Dermis blood vessel endothelial cell (primary cell): Measurements from ENCODE around the gene PPOX. TPM values are rescaled to one million over a fixed set of nuclear protein-coding genes. Genes with fewer than 3 reads are reported as not detected.
A peak's percentile ranks its signal among the peaks of the same experiment; 100 is the strongest.

Experiments
- DNase-seq: peaks from one replicate; pipeline ENCODE4 v3.0.0; 2010
- total RNA-seq: library from RNA; depleted of rRNA; stranded (reverse); fragments of >200 nt; gene quantifications from 2 replicates; pipeline ENCODE4 v1.2.3, GENCODE V29; 2014

The PPOX gene
- 14.9 and 18.0 TPM in 2 replicates for total RNA-seq

DNA sequence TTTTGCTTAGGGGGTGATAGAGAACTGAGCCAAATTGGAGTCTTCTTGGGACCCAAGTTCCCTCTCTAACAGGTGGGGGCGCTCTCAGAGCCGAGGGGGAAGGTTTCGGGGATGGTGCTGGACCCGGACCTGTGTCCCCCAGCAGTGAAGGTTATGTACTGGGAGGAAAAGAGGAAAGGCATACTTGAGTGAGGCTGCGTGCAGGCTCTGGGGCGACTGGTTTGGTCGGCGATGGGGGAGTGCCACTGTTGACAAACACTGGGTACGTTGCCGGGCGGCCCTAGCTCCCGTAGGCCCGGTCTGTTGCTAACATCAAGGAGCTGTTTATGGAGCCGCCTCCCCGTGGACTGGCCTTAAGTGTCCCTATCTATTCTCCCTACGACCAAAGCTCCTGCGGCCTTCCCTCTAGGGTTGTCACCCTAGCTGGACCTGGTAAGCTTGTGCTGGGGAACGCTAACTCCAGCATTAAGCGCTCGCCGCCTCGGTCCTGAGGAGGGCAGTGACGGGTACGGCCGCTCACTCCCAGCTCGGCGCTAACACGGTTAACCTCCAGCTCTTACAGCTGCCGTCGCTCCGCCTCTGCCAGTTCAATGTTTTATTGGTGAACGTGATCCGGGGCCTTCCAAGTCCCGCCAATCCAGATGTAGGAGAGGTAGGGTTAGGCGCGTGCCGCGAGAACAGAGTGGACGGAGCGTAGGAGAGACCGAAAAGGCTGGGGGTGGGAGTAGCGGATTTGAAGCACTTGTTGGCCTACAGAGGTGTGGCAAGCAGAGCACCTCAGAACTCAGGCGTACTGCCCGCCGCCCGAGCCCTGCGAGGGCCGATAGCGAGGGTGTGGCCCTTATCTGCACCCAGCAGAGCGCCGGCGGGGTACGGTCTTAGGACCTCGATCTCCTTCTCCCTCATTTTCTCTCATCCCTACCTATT is at the start of gene PPOX:
PPOX (plus strand) TSS at position 685 of the 927 bp plus-strand sequence. CDS start 422 bp downstream, outside the sequence.
- peak; percentile 99 for DNase-seq

DNA sequence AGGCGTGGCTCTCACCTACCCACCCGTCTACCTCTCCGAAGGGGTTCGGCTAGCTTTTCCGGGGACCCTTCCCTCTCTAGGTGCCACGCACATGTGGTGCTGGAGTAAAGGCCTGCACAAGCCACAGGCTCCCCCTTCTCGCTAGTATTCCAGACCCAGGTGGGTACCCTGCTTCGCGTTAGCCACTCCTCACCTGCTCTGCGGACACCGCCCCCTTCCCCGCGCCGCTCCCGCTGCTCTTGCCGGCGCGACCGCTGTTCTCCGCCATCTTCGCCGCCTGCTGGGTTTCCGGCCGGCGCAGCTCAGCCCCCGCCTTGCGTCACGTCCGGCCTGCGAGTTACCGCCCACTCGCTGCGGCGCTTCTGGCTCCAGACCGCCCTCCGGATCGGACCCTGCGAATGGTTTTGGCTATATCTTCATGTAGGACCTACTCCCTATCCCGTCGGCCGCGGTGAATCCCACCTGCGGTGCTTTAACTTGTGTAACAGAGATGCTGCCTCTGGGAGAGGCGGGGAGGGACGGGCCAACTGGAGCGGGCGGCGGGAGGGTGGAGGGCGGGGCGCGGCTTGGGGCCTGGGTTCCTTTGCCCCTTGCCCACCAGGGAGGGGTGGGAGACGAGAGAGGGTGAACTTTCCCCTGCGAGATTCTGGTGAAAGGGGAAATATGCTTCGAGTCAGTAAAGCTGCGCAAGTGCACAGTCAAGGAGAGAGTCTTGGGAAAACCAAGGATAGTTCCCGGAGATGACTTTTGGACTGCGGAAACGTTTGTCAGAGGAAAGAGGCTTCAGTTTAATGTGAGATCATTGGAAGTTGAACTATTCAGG is 48.3 kb upstream of the PPOX start, which contains the start of the genes NIT1 and PFDN2:
NIT1 (plus strand) TSS at position 347 of the 823 bp plus-strand sequence; CDS start at position 419, 72 bp downstream.
PFDN2 (minus strand) TSS at position 279 of the 823 bp plus-strand sequence; CDS start at position 268, 11 bp downstream.
- DNase-seq: peak; percentile 91

DNA sequence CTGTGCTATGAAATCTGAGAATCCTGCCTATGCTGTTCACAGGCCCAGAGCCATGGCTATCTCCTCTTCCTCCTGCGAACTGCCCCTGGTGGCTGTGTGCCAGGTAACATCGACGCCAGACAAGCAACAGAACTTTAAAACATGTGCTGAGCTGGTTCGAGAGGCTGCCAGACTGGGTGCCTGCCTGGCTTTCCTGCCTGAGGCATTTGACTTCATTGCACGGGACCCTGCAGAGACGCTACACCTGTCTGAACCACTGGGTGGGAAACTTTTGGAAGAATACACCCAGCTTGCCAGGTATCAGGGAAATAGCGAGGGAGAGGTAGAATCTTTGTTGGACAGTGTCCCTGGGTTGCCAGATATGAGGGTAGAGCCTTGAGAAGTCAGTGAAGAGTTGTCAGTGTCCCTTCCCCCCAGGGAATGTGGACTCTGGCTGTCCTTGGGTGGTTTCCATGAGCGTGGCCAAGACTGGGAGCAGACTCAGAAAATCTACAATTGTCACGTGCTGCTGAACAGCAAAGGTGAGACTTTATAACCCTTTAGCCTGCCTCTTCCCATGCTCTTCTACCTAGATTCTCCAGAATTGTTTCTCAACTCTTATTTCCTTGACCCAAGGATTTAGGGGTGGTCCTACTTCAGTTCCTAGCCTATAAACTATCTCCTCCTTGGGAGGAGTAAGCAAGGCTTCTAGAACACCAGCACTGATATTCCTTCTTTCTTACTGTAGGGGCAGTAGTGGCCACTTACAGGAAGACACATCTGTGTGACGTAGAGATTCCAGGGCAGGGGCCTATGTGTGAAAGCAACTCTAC is 46.9 kb upstream of the PPOX start:
- DNase-seq: peak; percentile 77

DNA sequence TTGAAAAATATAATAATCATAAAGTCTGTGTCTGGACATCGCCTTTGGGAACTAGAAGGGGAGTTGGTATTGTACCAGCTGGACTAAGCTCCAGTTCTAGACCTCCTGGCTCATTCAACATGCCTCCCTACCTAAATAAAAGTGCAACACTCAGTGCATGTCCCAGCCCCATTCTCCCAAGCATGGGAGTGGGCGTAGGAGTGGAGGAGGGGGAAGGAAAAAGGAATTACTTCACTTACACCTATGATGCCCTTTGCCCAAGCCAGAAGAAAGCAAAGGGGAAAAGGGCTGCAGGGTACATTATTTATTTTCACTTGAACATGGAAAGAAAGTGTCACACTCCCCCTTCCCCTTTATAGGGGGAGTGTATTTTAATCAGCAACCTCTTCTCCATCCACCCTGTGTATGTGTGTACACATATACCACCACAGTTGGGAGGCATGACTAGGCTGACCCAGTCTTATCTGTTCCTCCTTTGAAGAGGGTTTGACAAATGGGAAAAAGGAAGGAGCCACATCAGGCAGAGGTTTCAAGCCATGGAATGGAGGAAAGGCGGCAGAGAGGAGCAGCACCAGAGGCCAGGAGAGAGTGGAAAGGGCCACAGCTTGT is 45.1 kb upstream of the PPOX start:
- no peak for DNase-seq

DNA sequence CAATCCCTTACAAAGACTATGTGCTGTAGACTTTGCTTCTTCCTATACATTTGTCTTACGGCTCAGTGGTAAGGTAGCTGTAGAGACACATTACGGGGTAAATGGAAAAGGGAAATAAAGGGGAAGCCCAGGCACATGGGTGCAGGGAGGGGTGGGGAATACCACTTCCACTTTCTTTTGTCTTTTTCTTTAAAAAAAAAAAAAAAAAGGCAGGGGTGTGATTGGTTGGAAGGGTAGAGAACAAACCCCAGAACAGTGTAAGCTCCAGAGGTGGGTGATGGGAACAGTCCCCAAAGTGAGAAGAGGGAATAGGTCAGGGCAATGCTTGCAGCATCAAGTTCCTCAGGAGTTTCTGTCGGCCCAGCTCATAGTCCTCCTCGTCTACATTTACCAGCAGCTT is 44.4 kb upstream of the PPOX start:
- no peak for DNase-seq

DNA sequence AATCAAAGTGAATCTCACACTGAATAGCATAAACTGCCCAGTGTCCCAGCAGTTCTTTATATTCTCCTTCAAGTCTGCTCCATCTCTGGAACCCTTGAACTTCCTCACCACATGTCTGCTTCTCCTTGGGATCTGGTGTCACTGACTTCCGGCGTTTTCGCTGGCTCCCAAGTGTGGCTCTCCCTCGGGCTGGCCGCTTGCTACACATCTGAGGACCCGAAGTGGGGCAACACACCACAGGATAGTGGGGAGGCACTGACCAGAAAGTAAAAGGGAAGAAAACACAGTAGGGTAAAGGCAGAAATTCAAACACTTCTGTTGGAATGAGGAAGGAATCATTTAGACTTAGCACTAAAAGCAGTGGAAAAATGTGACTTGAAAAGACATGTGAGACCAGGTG is 43.3 kb upstream of the PPOX start:
- no peak for DNase-seq

DNA sequence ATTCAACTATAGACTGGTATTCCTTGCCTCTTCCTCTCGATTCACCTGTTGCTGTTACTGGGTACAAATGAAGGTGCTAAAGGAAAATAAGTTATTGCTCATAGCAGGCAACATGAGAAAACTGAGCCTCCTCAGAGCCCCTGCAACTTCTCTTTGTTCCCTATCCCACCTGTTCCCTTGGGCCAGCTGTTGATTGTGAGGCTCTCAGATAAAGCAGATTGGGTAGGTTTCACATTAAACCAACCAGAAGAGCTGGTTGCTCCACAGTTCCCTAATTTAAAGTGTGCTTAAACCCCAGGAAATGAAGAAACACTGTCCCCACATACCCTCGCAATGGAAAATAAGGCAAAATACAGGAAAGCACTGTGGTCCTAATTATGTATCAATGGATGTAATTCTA is 38.6 kb upstream of the PPOX start:
- no peak for DNase-seq

DNA sequence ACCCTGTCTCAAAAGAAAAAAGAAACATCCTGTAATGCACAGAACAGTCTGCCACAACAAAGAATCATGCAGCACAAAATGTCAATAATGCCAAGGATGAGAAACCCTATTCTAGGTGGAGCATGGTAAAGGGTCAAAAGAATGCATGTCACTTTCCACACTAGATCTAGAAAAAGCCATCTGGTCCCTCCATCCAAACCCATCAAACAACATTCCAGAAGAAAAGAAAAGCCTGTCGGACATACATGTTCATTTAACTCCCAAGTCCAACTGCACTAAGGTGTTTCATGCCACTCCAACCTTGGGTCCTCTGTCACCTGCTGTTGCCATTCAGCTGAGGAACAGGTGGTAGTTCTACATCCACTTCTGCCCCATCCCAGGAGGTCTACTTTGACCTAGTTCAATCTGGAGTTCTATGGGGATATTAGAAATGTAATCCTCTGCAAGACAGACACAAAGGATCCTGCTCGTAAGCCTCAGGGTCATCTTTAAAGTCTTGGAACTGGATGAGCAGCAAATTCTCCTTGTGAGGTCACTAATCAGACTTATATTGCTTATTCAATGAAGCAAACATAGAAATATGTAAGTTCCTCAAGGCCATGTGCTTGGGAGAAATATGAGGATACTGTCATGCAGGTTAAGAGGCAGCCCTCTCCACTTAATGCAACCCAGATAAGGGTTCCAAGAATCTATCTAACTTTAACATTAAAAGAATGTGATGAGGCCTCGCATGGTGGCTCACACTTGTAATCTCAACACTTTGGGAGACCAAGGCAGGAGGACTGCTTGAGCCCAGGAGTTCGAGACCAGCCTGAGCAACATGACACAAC is 37.4 kb upstream of the PPOX start:
- DNase-seq: no peak

DNA sequence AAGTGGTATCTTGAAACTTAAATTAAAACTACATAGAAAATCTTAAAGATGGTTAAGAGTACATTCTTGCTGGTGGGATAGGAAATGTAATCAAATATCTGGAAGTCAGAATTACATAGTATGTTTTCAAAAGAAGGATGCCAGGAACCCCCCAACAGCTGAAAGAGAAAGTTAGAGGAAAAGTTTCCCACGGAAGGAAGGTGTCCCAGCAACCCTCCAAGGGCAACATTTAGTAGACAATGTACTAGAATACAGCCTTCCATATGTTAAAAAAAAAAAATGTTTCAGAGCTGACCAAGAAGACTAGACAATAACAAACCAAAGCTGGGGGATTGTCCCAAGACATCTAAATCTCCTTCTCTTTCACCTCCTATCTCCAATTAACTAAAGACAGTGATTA is 36.0 kb upstream of the PPOX start:
- DNase-seq: peak; percentile 54

DNA sequence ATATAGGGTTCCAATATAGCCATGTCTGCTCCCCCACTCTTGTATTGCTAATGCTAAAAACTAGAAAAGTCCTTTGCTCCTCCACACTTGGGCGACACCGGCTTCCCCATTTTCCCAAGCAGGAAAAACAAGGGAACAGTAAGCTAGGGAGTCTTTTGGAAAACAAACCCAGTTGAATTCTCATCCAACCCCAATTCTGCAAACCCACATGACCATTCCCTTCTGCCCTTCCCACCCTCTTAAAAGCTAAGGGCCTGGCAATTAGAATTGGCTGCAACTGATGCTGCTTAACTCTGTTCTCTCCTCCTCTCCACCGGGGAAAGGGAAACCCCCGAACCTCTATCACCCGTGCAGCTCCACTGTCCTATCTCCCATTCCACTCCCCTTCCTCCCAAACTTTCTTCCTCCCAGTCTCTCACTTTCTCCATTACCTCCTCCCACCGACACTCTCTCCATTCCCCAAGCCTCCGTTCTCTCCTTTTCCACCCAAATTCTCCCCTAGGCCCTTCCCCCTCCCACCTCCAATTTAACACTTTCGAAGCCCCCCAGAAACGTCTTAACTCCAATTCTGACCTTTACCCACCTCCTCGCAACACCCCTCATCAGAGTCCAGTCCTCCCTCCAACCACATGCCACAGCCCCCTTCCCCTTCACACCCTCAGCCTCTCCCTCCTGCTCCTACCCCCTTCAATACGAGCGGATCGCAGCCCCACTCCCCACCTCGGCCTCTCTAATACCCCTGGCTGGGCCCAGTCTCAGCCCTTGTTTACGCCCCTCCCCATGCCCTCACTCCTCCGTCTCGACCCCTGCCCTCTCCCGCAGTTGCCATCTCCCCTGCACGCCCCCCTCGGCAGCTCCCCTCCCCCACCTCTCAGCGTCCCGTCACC is 34.5 kb upstream of the PPOX start:
- DNase-seq: peak; percentile 37

DNA sequence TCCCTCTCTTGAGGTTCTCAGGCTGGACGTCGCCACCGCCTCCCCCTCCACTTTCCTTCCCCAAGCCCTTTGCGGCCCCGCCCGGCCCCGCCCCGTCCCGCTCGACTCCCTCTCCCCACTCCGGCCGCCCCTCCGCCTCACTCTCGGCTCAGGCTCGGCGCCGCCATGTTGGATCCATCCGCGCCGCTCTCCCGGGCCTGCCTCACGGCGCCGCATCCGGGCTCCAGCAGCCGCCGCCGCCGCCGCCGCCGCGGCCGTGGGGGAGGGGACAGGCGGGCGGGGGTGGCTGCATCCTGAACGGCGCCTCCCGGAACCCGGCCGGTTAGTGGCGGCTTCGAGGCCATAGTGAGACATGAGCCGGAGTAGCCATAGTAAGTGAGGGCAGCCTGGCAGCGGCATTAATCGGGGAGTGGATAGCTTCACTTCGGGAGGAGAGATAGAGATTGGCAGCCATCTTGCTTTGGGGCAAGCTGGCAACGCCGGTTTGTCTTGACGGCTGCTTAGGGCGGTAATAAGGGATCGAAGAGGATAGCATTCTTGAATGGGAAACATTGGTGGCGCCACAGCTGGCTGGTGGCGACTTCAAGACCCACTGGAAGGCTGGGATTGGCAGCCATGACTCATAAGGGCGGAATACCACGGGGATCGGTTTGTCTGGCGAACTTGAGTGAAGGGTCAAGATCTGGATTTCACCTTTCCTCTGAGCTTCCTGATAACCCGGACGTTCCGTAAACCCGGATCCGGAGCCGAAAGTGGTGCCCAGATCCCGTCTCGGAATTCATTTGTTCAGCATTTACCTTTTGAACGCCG is 33.6 kb upstream of the PPOX start, which contains the start of gene DEDD:
DEDD (minus strand) TSS at position 258 of the 810 bp plus-strand sequence. CDS start 8,205 bp downstream, outside the sequence.
- DNase-seq: peak; percentile 97

DNA sequence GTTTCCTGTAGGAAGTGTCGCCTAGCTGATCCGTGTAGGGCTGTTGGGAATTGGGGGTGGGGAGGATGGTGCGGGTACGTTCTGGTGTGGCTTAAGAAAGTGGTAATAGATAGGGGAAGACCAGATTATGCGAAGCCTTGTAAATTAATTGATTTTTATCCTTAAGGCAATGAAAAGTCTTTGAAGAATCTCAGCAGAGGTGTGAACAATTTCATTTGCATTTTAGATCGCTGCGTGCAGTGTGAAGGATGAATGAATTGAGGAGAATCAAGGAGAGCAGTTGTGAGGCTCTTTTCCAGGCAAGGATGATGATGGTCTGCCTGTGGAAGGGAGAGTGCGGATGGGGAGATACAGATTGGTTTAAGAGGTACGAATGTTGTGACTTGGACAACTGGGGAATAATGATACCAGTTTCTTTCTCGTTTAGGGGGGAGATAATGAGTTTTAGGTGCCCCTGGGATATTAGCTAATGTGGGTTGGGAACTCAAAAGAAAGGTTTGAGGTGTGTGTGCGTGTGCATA is 32.9 kb upstream of the PPOX start:
- no peak for DNase-seq

DNA sequence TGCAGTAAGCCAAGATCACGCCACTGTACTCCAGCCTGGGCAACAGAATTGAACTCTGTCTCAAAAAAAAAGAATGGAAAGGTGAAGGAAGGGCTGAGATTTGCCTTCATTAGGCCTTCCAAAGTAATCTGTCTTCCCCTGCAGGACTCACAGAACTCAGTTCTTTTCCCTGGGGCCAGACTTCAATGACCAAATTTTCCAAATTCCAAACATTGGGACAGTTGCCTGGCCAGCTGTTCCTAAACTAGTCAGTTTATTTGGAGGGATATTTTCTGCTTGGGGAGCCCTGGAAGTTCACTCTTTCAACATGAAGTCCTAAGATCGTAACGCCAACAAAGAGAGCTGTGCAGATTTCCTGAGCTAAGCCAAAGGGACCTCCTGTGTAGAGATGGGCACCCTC is 28.3 kb upstream of the PPOX start:
- no peak for DNase-seq

DNA sequence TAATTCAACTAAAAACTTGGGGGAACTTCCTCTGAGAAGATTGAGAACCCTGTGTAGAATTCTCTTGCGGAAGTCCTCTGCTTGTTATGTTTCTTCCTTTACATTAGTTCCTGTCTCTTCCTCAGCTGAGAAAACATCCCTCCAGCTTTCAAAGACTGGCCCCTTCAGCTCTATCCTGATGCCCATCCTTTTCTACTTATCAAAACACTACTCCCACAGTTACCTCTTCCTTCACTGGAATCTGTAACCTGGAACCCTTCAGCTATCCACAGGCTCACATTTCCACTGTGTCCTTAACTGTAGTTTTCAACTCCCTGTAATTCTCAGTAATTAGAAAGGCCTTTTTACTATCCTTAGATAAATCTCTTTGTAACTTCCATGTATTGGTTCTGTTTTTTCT is 27.8 kb upstream of the PPOX start:
- DNase-seq: no peak

DNA sequence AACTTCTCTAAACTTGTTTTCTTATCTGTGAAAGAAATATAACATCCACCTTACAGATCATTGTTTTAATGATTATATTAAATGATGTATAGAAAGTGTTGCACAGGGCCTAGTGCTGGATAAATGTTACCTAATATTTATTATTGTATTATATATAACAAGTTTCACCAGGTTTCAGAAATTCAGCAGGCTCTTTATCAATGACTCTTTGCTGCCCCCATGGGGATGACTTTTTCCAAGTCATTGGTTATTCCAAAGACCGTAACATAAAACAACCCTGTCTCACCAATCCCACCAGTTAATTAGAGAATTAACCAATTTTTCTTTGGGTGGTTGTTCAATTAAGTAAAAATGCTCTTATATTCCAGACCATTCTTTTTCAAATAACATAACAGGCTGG is 26.5 kb upstream of the PPOX start:
- DNase-seq: peak; percentile 83

DNA sequence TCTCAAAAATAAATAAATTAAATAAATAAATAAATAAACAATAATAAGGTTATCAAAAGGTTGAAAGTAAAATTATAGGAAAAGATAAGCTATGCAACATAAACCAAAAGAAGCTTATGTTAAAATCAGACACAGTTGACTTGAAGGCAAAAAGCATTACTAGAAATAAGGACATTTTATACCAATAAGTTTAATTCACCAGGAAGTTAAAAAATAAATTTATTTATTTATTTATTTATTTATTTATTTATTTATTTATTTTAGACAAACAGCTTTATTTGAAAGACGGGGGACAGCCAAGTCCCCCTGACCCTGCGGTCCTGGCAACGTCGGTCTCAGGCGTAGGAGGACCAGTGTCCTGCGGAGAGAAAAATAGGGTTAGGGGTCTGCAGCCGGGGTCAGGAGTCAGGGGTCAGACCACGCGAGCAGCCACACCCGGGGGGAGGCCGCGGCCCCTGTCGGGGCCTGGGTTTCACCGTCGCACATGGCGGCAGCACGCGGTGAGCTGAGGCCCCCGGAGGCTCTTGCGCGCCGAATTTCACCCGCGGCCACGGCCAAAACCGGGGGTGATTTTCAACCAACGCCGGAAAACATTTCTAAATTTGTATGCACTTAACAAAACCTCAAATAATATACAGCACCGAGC is 25.3 kb upstream of the PPOX start:
- no peak for DNase-seq

DNA sequence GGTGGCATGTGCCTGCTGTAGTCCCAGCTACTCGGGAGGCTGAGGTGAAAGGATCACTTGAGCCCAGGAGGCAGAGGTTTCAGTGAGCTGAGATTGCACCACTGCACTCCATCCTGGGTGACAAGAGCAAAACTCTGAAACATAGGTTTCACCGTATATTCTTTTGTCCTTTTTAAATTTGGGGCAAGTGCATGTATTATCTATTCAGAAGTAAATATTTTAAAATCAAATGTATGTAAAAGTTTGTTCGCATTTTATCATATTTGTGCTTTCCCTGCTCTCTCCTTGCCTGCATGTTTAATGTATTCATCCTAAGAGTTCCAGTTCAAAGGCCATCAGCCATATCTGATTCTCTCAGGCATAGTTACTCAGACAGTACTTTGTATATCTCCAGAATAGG is 20.4 kb upstream of the PPOX start:
- DNase-seq: no peak

DNA sequence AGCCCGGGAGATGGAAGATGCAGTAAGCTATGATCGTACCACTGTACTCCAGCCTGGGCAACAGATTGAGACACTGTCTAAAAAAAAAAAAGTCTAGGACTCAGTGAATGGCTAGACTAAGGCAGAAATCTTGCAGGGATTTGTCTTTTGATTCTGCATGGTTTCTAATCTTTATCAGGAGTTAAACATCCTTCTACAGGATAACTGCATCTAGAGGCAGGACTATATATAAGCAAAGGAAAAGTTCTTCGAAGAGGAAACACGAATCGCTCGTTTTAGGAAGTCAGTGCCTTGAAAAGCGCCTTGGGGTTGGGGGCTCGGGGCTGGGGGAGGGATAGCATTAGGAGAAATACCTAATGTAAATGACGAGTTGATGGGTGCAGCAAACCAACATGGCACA is 13.1 kb upstream of the PPOX start:
- no peak for DNase-seq
